ENCODE results near the gene METTL21A.
"Not testable (repeated sequence)": the region's sequence is repeated elsewhere in the genome, so short reads cannot be mapped to it uniquely, and the experiment has no call there.

METTL21A gene

GRCh38 chr2:207658156-207658555 is 33.0 kb upstream of the METTL21A start:
- no peak overlapping the region for H4K91ac ChIP-seq (ENCODE audit: low read length)
- H2AK5ac ChIP-seq (ENCODE audit: low read length, severe bottlenecking) = no peak overlapping the region

DNA sequence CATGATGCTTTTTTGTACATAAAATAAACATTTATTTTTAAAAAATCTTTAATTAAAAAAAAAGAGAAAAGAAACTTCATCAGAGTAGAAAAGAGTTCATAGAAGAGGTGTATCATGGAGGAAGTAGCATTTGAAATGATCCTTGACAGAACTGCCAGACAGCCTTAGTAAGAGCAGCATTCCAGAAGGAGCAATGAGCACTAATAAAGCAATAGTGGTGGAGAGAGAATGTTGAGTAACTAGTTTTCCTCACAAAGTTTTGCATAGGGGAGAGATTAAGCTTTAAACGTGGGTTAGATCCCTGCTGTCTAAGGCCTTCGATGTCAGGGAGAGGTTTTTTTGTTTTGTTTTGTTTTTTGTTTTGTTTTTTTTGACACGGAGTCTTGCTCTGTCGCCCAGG is 29.8 kb upstream of the METTL21A start:
- 71% methylated on average over 4 of the region's 4 CpGs for WGBS
- no peaks in the 10 kb centered on the region for H3K9me3 ChIP-seq (ENCODE audit: control insufficient read depth, low read length)
- H3K14ac ChIP-seq (ENCODE audit: low read length in 2 of 2) = no peak overlapping the region

More at GRCh38 chr2:207658156-207658555, 33.0 kb upstream of the METTL21A start:
- Histone ChIP-seq H3K14ac (ENCODE audit: low read length in 2 of 2) (no peak overlapping the region), H3K4ac (ENCODE audit: low read depth in 1 of 2, low read length in 2 of 2) (no peak overlapping the region), H2BK15ac (ENCODE audit: low read depth, poor library complexity, severe bottlenecking) (no peak overlapping the region), H3K27me3 (ENCODE audit: control insufficient read depth in 1 of 2, insufficient read depth in 1 of 2, low read length in 2 of 2) (no peaks in the 10 kb centered on the region), H2BK12ac (ENCODE audit: low read length in 2 of 2) (no peak overlapping the region), H3K79me1 (replicated peaks; ENCODE audit: low read length, poor library complexity, severe bottlenecking) (no peaks in the 10 kb centered on the region), H2BK120ac (ENCODE audit: low read depth, low read length) (no peak overlapping the region), H3K4me2 (ENCODE audit: low read length, poor library complexity, severe bottlenecking) (no peak overlapping the region), H3K27ac (ENCODE audit: low read length, poor library complexity, severe bottlenecking) (no peak overlapping the region), H3K9me3 (ENCODE audit: control insufficient read depth, low read length) (no peaks in the 10 kb centered on the region), H2BK5ac (ENCODE audit: low read depth, low read length, poor library complexity, severe bottlenecking) (no peak overlapping the region), H4K8ac (ENCODE audit: low read length) (no peak overlapping the region), H3K36me3 (ENCODE audit: control insufficient read depth in 1 of 2, insufficient read depth in 2 of 2, low read depth in 1 of 2, low read length in 2 of 2) (no peaks in the 10 kb centered on the region), H3K4me1 (ENCODE audit: control insufficient read depth, insufficient read depth, low read depth, low read length) (peaks cover 3% of the 10 kb centered on the region), H2AFZ (ENCODE audit: low read depth, low read length) (no peak overlapping the region), H3K4me3 (ENCODE audit: insufficient read depth in 1 of 2, low read depth in 1 of 2, low read length in 2 of 2) (no peak overlapping the region), H3K18ac (ENCODE audit: low read depth in 1 of 2, low read length in 2 of 2) (no peak overlapping the region), H3K9ac (ENCODE audit: low read length) (no peak overlapping the region), H3K23ac (ENCODE audit: low read length in 2 of 2) (no peak overlapping the region)
- 67% methylated on average over 1 of the region's 4 CpGs for WGBS
- DNase-seq = no peak

GRCh38 chr2:207646582-207646981 is 21.4 kb upstream of the METTL21A start:
- not testable (repeated sequence) for H3K9ac ChIP-seq (ENCODE audit: low read length); H2AK5ac ChIP-seq (ENCODE audit: low read length, severe bottlenecking); H3K27me3 ChIP-seq (ENCODE audit: control insufficient read depth in 1 of 2, insufficient read depth in 1 of 2, low read length in 2 of 2); H4K8ac ChIP-seq (ENCODE audit: low read length); H3K4ac ChIP-seq (ENCODE audit: low read depth in 1 of 2, low read length in 2 of 2); H2AFZ ChIP-seq (ENCODE audit: low read depth, low read length); H3K18ac ChIP-seq (ENCODE audit: low read depth in 1 of 2, low read length in 2 of 2); H3K9me3 ChIP-seq (ENCODE audit: control insufficient read depth, low read length); H2BK12ac ChIP-seq (ENCODE audit: low read length in 2 of 2); H3K4me2 ChIP-seq (ENCODE audit: low read length, poor library complexity, severe bottlenecking); DNase-seq; H3K23ac ChIP-seq (ENCODE audit: low read length in 2 of 2); H2BK120ac ChIP-seq (ENCODE audit: low read depth, low read length); H2BK5ac ChIP-seq (ENCODE audit: low read depth, low read length, poor library complexity, severe bottlenecking); H3K27ac ChIP-seq (ENCODE audit: low read length, poor library complexity, severe bottlenecking); H3K14ac ChIP-seq (ENCODE audit: low read length in 2 of 2); H3K4me3 ChIP-seq (ENCODE audit: insufficient read depth in 1 of 2, low read depth in 1 of 2, low read length in 2 of 2); H3K79me1 ChIP-seq (replicated peaks; ENCODE audit: low read length, poor library complexity, severe bottlenecking); H4K91ac ChIP-seq (ENCODE audit: low read length); H3K4me1 ChIP-seq (ENCODE audit: control insufficient read depth, insufficient read depth, low read depth, low read length); H2BK15ac ChIP-seq (ENCODE audit: low read depth, poor library complexity, severe bottlenecking); H3K36me3 ChIP-seq (ENCODE audit: control insufficient read depth in 1 of 2, insufficient read depth in 2 of 2, low read depth in 1 of 2, low read length in 2 of 2)
- 92% methylated on average over 7 of the region's 7 CpGs for WGBS

More for the DNA sequence above, 29.8 kb upstream of the METTL21A start:
- Histone ChIP-seq H3K4me1 (ENCODE audit: control insufficient read depth, insufficient read depth, low read depth, low read length) (no peaks in the 10 kb centered on the region), H2AFZ (ENCODE audit: low read depth, low read length) (no peak overlapping the region), H3K4ac (ENCODE audit: low read depth in 1 of 2, low read length in 2 of 2) (no peak overlapping the region), H2BK5ac (ENCODE audit: low read depth, low read length, poor library complexity, severe bottlenecking) (no peak overlapping the region), H4K91ac (ENCODE audit: low read length) (no peak overlapping the region), H3K18ac (ENCODE audit: low read depth in 1 of 2, low read length in 2 of 2) (no peak overlapping the region), H3K9ac (ENCODE audit: low read length) (no peak overlapping the region), H3K4me2 (ENCODE audit: low read length, poor library complexity, severe bottlenecking) (no peak overlapping the region), H3K27me3 (ENCODE audit: control insufficient read depth in 1 of 2, insufficient read depth in 1 of 2, low read length in 2 of 2) (no peaks in the 10 kb centered on the region), H3K4me3 (ENCODE audit: insufficient read depth in 1 of 2, low read depth in 1 of 2, low read length in 2 of 2) (no peak overlapping the region), H4K8ac (ENCODE audit: low read length) (no peak overlapping the region), H2BK12ac (ENCODE audit: low read length in 2 of 2) (no peak overlapping the region), H3K23ac (ENCODE audit: low read length in 2 of 2) (no peak overlapping the region), H3K27ac (ENCODE audit: low read length, poor library complexity, severe bottlenecking) (no peak overlapping the region), H2AK5ac (ENCODE audit: low read length, severe bottlenecking) (no peak overlapping the region), H2BK15ac (ENCODE audit: low read depth, poor library complexity, severe bottlenecking) (no peak overlapping the region), H2BK120ac (ENCODE audit: low read depth, low read length) (no peak overlapping the region), H3K79me1 (replicated peaks; ENCODE audit: low read length, poor library complexity, severe bottlenecking) (no peaks in the 10 kb centered on the region), H3K36me3 (ENCODE audit: control insufficient read depth in 1 of 2, insufficient read depth in 2 of 2, low read depth in 1 of 2, low read length in 2 of 2) (no peaks in the 10 kb centered on the region)
- no peak for DNase-seq

DNA sequence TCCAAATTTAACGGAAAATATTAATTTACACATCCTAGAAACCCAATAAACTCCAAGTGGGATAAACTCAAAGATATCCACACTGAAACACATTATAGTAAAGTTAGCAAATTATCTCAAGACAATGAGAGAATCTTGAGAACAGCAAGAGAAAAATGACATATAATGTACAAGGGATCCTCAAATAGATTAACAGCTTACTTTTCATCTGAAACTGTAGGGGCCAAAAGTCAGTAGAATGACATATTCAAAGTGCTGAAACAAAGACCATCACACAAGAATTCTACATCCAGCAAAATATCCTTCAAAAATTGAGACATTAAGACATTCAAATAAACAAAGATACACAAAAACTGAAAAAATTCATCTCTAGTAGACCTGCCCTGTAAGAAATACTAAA is 18.7 kb upstream of the METTL21A start:
- Histone ChIP-seq H3K79me1 (replicated peaks; ENCODE audit: low read length, poor library complexity, severe bottlenecking) (no peaks in the 10 kb centered on the region), H2BK120ac (ENCODE audit: low read depth, low read length) (no peak overlapping the region), H4K91ac (ENCODE audit: low read length) (no peak overlapping the region), H3K14ac (ENCODE audit: low read length in 2 of 2) (no peak overlapping the region), H3K27ac (ENCODE audit: low read length, poor library complexity, severe bottlenecking) (no peak overlapping the region), H3K9ac (ENCODE audit: low read length) (no peak overlapping the region), H3K18ac (ENCODE audit: low read depth in 1 of 2, low read length in 2 of 2) (no peak overlapping the region), H3K23ac (ENCODE audit: low read length in 2 of 2) (no peak overlapping the region), H3K4me3 (ENCODE audit: insufficient read depth in 1 of 2, low read depth in 1 of 2, low read length in 2 of 2) (no peak overlapping the region), H4K8ac (ENCODE audit: low read length) (no peak overlapping the region), H2AK5ac (ENCODE audit: low read length, severe bottlenecking) (no peak overlapping the region), H2BK15ac (ENCODE audit: low read depth, poor library complexity, severe bottlenecking) (no peak overlapping the region), H3K36me3 (ENCODE audit: control insufficient read depth in 1 of 2, insufficient read depth in 2 of 2, low read depth in 1 of 2, low read length in 2 of 2) (no peaks in the 10 kb centered on the region), H2BK5ac (ENCODE audit: low read depth, low read length, poor library complexity, severe bottlenecking) (no peak overlapping the region), H2AFZ (ENCODE audit: low read depth, low read length) (no peak overlapping the region), H3K4ac (ENCODE audit: low read depth in 1 of 2, low read length in 2 of 2) (no peak overlapping the region), H2BK12ac (ENCODE audit: low read length in 2 of 2) (no peak overlapping the region), H3K27me3 (ENCODE audit: control insufficient read depth in 1 of 2, insufficient read depth in 1 of 2, low read length in 2 of 2) (peaks cover 0 to 12% of the 10 kb centered on the region in 2 experiments), H3K4me2 (ENCODE audit: low read length, poor library complexity, severe bottlenecking) (no peak overlapping the region), H3K4me1 (ENCODE audit: control insufficient read depth, insufficient read depth, low read depth, low read length) (no peaks in the 10 kb centered on the region), H3K9me3 (ENCODE audit: control insufficient read depth, low read length) (peaks cover 3% of the 10 kb centered on the region)
- WGBS = 100% methylated on average over 1 of the region's 1 CpG
- DNase-seq = no peak
